ENCODE data around the gene C4BPA. TPM values are rescaled to one million over a fixed set of nuclear protein-coding genes. Genes with fewer than 3 reads are reported as not detected.

The C4BPA gene
- polyA plus RNA-seq, 2 donors: 0.01 TPM; not detected in 1

- Histone ChIP-seq H3K4me1 (ENCODE audit: control insufficient read depth in 2 of 2, insufficient read depth in 2 of 2, low read length in 1 of 2) (no peaks in the 10 kb centered on the region), H3K27me3 (ENCODE audit: control insufficient read depth in 1 of 2, insufficient read depth in 2 of 2, low read length in 2 of 2) (peaks cover 0 to under 1% of the 10 kb centered on the region in 2 donors), H3K9me3 (ENCODE audit: control insufficient read depth in 2 of 2, insufficient read depth in 1 of 2, low read depth in 1 of 2, low read length in 1 of 2) (no peaks in the 10 kb centered on the region), H3K4me3 (ENCODE audit: low read depth in 1 of 2, low read length in 2 of 2) (no peak overlapping the region), H3K36me3 (ENCODE audit: control insufficient read depth in 2 of 2, insufficient read depth in 2 of 2, low read length in 1 of 2) (no peaks in the 10 kb centered on the region), H3K27ac (ENCODE audit: low read depth in 2 of 2, low read length in 1 of 2) (no peak overlapping the region)
- 62 to 63% methylated on average over 2 of the region's 2 CpGs for WGBS, 2 donors
Observed at GRCh38 chr1:207084232-207084631, 19.8 kb upstream of the C4BPA start.

GRCh38 chr1:207084701-207085180, 19.3 kb upstream of the C4BPA start:
- Histone ChIP-seq H3K36me3 (ENCODE audit: control insufficient read depth in 2 of 2, insufficient read depth in 2 of 2, low read length in 1 of 2) (no peaks in the 10 kb centered on the region), H3K27me3 (ENCODE audit: control insufficient read depth in 1 of 2, insufficient read depth in 2 of 2, low read length in 2 of 2) (no peaks in the 10 kb centered on the region), H3K4me3 (ENCODE audit: low read depth in 1 of 2, low read length in 2 of 2) (no peak overlapping the region), H3K4me1 (ENCODE audit: control insufficient read depth in 2 of 2, insufficient read depth in 2 of 2, low read length in 1 of 2) (no peaks in the 10 kb centered on the region), H3K27ac (ENCODE audit: low read depth in 2 of 2, low read length in 1 of 2) (no peak overlapping the region), H3K9me3 (ENCODE audit: control insufficient read depth in 2 of 2, insufficient read depth in 1 of 2, low read depth in 1 of 2, low read length in 1 of 2) (no peaks in the 10 kb centered on the region)
- WGBS, 2 donors: 22 to 25% methylated on average over 8 of the region's 8 CpGs

- H3K27ac ChIP-seq (ENCODE audit: low read depth in 2 of 2, low read length in 1 of 2): no peak overlapping the region
- no peaks in the 10 kb centered on the region for H3K4me1 ChIP-seq (ENCODE audit: control insufficient read depth in 2 of 2, insufficient read depth in 2 of 2, low read length in 1 of 2)
- no peaks in the 10 kb centered on the region for H3K27me3 ChIP-seq (ENCODE audit: control insufficient read depth in 1 of 2, insufficient read depth in 2 of 2, low read length in 2 of 2)
- H3K36me3 ChIP-seq (ENCODE audit: control insufficient read depth in 2 of 2, insufficient read depth in 2 of 2, low read length in 1 of 2): no peaks in the 10 kb centered on the region
- H3K4me3 ChIP-seq (ENCODE audit: low read depth in 1 of 2, low read length in 2 of 2): no peak overlapping the region
- no peaks in the 10 kb centered on the region for H3K9me3 ChIP-seq (ENCODE audit: control insufficient read depth in 2 of 2, insufficient read depth in 1 of 2, low read depth in 1 of 2, low read length in 1 of 2)
- 71 to 85% methylated on average over 2 to 3 of the region's 3 CpGs for WGBS, 2 donors
Observed at GRCh38 chr1:207085887-207086286, 18.1 kb upstream of the C4BPA start.

GRCh38 chr1:207088161-207088560, 15.9 kb upstream of the C4BPA start:
- Histone ChIP-seq H3K4me1 (ENCODE audit: control insufficient read depth in 2 of 2, insufficient read depth in 2 of 2, low read length in 1 of 2) (no peaks in the 10 kb centered on the region), H3K9me3 (ENCODE audit: control insufficient read depth in 2 of 2, insufficient read depth in 1 of 2, low read depth in 1 of 2, low read length in 1 of 2) (no peaks in the 10 kb centered on the region), H3K4me3 (ENCODE audit: low read depth in 1 of 2, low read length in 2 of 2) (no peak overlapping the region), H3K27me3 (ENCODE audit: control insufficient read depth in 1 of 2, insufficient read depth in 2 of 2, low read length in 2 of 2) (no peaks in the 10 kb centered on the region), H3K27ac (ENCODE audit: low read depth in 2 of 2, low read length in 1 of 2) (no peak overlapping the region), H3K36me3 (ENCODE audit: control insufficient read depth in 2 of 2, insufficient read depth in 2 of 2, low read length in 1 of 2) (no peaks in the 10 kb centered on the region)
- 87 to 93% methylated on average over 2 of the region's 2 CpGs for WGBS, 2 donors

- Histone ChIP-seq H3K27me3 (ENCODE audit: control insufficient read depth in 1 of 2, insufficient read depth in 2 of 2, low read length in 2 of 2) (no peaks in the 10 kb centered on the region), H3K36me3 (ENCODE audit: control insufficient read depth in 2 of 2, insufficient read depth in 2 of 2, low read length in 1 of 2) (no peaks in the 10 kb centered on the region), H3K4me1 (ENCODE audit: control insufficient read depth in 2 of 2, insufficient read depth in 2 of 2, low read length in 1 of 2) (no peaks in the 10 kb centered on the region), H3K9me3 (ENCODE audit: control insufficient read depth in 2 of 2, insufficient read depth in 1 of 2, low read depth in 1 of 2, low read length in 1 of 2) (no peaks in the 10 kb centered on the region), H3K27ac (ENCODE audit: low read depth in 2 of 2, low read length in 1 of 2) (no peak within 1 kb of the TSS), H3K4me3 (ENCODE audit: low read depth in 1 of 2, low read length in 2 of 2) (no peak within 1 kb of the TSS)
- WGBS, 2 donors: 63 to 84% methylated on average over 9 of the region's 9 CpGs
Observed at GRCh38 chr1:207088701-207089626, 15.1 kb upstream of the C4BPA start, which contains the start of gene C4BPB. C4BPB (plus strand) TSS chr1:207088860; CDS start chr1:207089532, 672 bp downstream.

- Histone ChIP-seq H3K27me3 (ENCODE audit: control insufficient read depth in 1 of 2, insufficient read depth in 2 of 2, low read length in 2 of 2) (no peaks in the 10 kb centered on the region), H3K9me3 (ENCODE audit: control insufficient read depth in 2 of 2, insufficient read depth in 1 of 2, low read depth in 1 of 2, low read length in 1 of 2) (no peaks in the 10 kb centered on the region), H3K36me3 (ENCODE audit: control insufficient read depth in 2 of 2, insufficient read depth in 2 of 2, low read length in 1 of 2) (no peaks in the 10 kb centered on the region), H3K4me3 (ENCODE audit: low read depth in 1 of 2, low read length in 2 of 2) (no peak overlapping the region), H3K27ac (ENCODE audit: low read depth in 2 of 2, low read length in 1 of 2) (no peak overlapping the region), H3K4me1 (ENCODE audit: control insufficient read depth in 2 of 2, insufficient read depth in 2 of 2, low read length in 1 of 2) (no peaks in the 10 kb centered on the region)
- 93 to 94% methylated on average over 17 of the region's 17 CpGs for WGBS, 2 donors
Observed at GRCh38 chr1:207089627-207090355, 14.2 kb upstream of the C4BPA start.

- H3K27ac ChIP-seq (ENCODE audit: low read depth in 2 of 2, low read length in 1 of 2): no peak overlapping the region
- no peaks in the 10 kb centered on the region for H3K36me3 ChIP-seq (ENCODE audit: control insufficient read depth in 2 of 2, insufficient read depth in 2 of 2, low read length in 1 of 2)
- 71 to 75% methylated on average over 4 of the region's 4 CpGs for WGBS, 2 donors
- H3K4me1 ChIP-seq (ENCODE audit: control insufficient read depth in 2 of 2, insufficient read depth in 2 of 2, low read length in 1 of 2): no peaks in the 10 kb centered on the region
- H3K27me3 ChIP-seq (ENCODE audit: control insufficient read depth in 1 of 2, insufficient read depth in 2 of 2, low read length in 2 of 2): no peaks in the 10 kb centered on the region
- H3K4me3 ChIP-seq (ENCODE audit: low read depth in 1 of 2, low read length in 2 of 2): no peak overlapping the region
- H3K9me3 ChIP-seq (ENCODE audit: control insufficient read depth in 2 of 2, insufficient read depth in 1 of 2, low read depth in 1 of 2, low read length in 1 of 2): no peaks in the 10 kb centered on the region
Observed at GRCh38 chr1:207091200-207091908, 12.7 kb upstream of the C4BPA start.

- Histone ChIP-seq H3K36me3 (ENCODE audit: control insufficient read depth in 2 of 2, insufficient read depth in 2 of 2, low read length in 1 of 2) (no peaks in the 10 kb centered on the region), H3K4me1 (ENCODE audit: control insufficient read depth in 2 of 2, insufficient read depth in 2 of 2, low read length in 1 of 2) (no peaks in the 10 kb centered on the region), H3K27ac (ENCODE audit: low read depth in 2 of 2, low read length in 1 of 2) (no peak overlapping the region), H3K9me3 (ENCODE audit: control insufficient read depth in 2 of 2, insufficient read depth in 1 of 2, low read depth in 1 of 2, low read length in 1 of 2) (no peaks in the 10 kb centered on the region), H3K4me3 (ENCODE audit: low read depth in 1 of 2, low read length in 2 of 2) (no peak overlapping the region), H3K27me3 (ENCODE audit: control insufficient read depth in 1 of 2, insufficient read depth in 2 of 2, low read length in 2 of 2) (no peaks in the 10 kb centered on the region)
- WGBS, 2 donors: 49 to 64% methylated on average over 2 of the region's 2 CpGs
Observed at GRCh38 chr1:207093944-207094343, 10.1 kb upstream of the C4BPA start.

- Histone ChIP-seq H3K36me3 (ENCODE audit: control insufficient read depth in 2 of 2, insufficient read depth in 2 of 2, low read length in 1 of 2) (no peaks in the 10 kb centered on the region), H3K27me3 (ENCODE audit: control insufficient read depth in 1 of 2, insufficient read depth in 2 of 2, low read length in 2 of 2) (no peaks in the 10 kb centered on the region)
- 78 to 80% methylated on average over 3 of the region's 3 CpGs for WGBS, 2 donors
Observed at GRCh38 chr1:207097871-207098324, 6.1 kb upstream of the C4BPA start.

More at GRCh38 chr1:207097871-207098324, 6.1 kb upstream of the C4BPA start:
- H3K27ac ChIP-seq (ENCODE audit: low read depth in 2 of 2, low read length in 1 of 2): no peak overlapping the region
- no peaks in the 10 kb centered on the region for H3K9me3 ChIP-seq (ENCODE audit: control insufficient read depth in 2 of 2, insufficient read depth in 1 of 2, low read depth in 1 of 2, low read length in 1 of 2)
- no peak overlapping the region for H3K4me3 ChIP-seq (ENCODE audit: low read depth in 1 of 2, low read length in 2 of 2)
- no peaks in the 10 kb centered on the region for H3K4me1 ChIP-seq (ENCODE audit: control insufficient read depth in 2 of 2, insufficient read depth in 2 of 2, low read length in 1 of 2)

Measured in esophagus (tissue), 2 donors.